ENCODE results near the gene LASP1.

GRCh38 chr17:38883592-38884526, 14.0 kb downstream of the LASP1 start:
- TF ChIP-seq POLR2A (IDR thresholded peaks at IDR 0.05; ENCODE audit: control extremely low read depth in 1 of 2, low read depth in 2 of 2, low read length in 2 of 2): no peak
- TF ChIP-seq CTCF (IDR thresholded peaks at IDR 0.05; ENCODE audit: control extremely low read depth in 1 of 3, insufficient read depth in 1 of 3, low read depth in 1 of 3, low read length in 3 of 3): no peak
- no peak for TF ChIP-seq MAX (IDR thresholded peaks at IDR 0.05)
- TF ChIP-seq POLR2AphosphoS5 (IDR thresholded peaks at IDR 0.05; ENCODE audit: low read depth, low read length): no peak
- no peak for TF ChIP-seq YY1 (IDR thresholded peaks at IDR 0.05; ENCODE audit: low read depth, low read length)

Data from H1 (cell line).